Suppressor macrophage treated with lipopolysaccharide for 1 hour (primary cell): ENCODE results near the gene UNC5C.

Experiments used
- DNase-seq, 3 donors: peaks; one replicate each; pipeline ENCODE4 v3.0.0-alpha.2; 2020 to 2022

Gene UNC5C

GRCh38 chr4:95256108-95256835 is 292.5 kb downstream of the UNC5C start:
- DNase-seq = peak in 2 of 3 donors; percentile 2 to 26

DNA sequence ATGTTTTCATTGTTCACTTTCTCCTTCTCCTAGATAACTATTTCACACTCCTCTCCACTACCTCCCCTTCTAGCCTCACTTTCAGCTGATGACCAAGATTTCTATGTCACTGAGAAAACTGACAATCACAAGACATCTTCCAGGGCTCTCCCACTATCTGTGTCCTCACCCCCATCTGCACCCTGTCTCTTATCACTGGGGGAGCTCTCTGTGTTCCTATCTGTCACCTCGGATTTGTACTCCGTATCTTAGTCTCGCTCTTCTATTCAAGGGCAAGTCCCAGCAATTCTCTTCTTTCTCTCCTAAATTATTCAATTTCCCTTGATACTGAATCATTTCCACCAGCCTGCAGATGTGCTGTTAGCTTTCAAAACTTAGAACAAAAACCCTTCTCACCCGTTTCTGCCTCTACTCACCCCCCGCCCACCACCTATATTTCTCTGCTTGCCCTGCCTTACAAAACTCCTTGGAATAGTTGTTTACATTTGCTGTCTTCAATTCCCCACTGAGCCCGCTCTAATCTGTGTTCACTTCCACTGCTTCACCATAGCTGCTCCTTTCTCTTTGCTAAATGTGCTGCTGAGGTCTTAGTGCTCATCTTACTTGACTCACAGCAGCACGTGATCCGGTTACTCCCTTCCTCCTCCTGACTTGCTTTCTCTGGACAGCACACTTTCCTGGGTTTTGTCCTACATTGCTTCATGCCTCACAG is 293.2 kb downstream of the UNC5C start:
- peak in 1 of 3 donors; percentile 9 for DNase-seq

GRCh38 chr4:95251568-95251967 is 297.2 kb downstream of the UNC5C start:
- no peak for DNase-seq

DNA sequence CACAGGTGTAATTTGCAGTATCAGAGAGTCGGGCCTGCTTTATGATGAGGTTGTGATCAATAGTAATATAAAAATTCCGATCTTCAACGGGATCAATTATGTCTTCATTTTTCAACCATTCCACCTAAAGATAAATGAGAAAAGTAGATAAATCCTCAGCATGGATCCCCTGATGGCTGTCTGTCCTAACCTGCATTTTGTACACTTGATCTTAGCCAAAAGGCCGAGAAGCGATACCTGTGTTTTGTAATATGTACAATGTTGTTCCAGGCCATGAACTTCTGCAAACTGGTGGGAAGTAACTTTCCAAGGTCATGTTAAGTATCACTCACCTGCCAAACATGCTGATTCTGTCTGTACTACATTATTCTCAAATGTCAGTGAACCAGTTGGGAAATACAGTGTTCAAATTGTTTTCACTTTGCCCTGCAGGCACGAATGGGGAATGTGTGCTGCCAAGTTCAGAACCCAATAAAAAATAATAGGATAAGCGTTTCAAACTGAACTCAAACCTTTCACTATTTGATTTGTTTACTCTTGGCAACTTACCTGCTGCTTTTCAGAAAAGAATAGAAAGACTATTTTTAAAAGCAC is 298.1 kb downstream of the UNC5C start:
- no peak for DNase-seq

- no peak for DNase-seq
Observed at GRCh38 chr4:95249426-95250021, 299.2 kb downstream of the UNC5C start.

GRCh38 chr4:95248720-95249425 is 299.9 kb downstream of the UNC5C start:
- peak; percentile 38 to 52 (median 43) for DNase-seq

DNA sequence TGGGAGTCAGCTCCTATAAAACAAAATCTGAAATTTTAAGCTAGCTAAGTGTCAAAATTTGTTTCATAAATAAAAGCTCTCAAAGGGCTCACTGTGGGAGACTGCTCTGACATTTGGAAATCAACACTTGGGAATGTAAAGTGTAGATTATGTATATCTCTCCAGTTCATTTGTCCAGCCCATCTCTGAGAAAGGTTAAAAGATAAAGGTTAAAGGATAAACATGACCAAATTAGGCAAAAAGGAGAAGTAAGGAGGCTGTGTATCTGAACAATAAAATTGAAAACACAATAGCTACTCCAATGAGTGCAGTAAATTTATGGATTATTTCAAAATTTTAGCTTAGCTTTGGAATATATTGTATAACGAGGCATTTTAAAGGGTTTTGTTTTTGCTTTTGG is 304.9 kb downstream of the UNC5C start:
- DNase-seq = no peak

DNA sequence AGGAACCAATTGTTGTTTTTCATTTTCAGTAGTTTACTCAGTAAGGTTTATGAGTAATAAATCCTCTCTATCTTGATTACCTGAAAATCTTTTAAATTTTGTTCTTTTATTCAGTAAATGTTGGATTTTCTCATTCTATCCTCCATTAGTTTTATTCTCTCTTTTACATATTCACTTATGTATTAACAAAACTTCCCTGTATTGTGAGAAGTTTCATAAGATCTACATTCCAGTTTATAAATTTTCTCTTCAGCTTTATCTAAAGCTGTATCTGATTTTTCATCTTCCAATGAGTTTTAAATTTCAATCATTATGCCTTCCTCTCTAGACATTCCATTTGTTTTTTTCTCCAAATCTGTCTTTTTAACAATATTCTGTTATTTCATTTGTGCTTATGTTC is 310.2 kb downstream of the UNC5C start:
- no peak for DNase-seq

DNA sequence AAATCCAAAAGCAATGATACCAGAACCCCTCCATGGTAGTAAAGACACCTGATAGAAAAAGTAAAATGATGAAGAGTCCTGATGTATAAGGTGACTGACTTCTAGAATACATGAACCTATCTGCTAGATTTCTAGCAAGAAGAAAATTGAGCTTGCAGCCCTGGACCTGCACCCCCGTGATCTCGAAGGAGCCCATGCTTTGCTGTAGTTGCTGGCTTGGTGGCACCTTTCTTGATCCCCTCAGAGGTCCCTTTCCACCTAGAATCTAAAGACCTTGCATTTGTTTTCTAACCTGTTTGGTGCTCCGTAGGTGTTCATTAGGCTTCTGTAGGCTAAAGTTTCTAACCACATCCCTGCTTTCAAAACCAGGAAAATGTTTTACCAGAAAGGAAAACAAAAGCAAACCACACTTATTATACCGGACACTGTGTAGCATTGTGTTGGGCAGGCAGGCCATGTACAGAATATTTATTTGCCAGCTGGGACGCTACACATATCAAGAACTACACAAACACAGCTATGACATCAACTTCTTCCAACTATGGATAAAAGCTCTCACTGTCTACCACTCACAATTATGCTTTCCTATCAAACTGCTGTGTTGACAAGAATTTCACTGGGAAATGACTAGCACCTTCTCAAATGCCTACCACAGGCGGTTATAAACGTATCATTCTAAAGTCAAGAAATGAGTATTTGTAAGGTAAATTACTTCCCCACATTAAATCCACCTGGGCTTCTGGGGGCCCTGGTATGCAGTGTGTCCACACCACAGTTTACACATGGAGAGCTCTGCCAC is 316.2 kb downstream of the UNC5C start:
- DNase-seq = no peak

DNA sequence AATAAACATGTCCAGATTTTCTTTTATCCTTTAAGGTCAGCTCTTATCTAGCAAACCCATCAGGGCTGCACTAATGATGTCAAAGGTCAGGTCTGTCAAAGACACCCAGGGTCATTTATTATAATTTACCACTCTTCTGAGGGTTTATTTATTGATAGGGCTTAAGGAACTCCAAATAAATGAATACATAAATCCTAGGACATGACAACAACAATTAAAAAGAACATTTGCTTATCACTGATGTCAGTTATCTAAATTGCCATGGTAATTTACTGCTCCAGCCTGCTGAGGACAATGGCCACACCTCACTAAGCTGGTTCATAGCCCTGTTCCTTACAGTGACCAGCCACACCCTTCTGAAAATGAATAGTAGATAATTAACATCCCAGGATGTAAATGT is 317.1 kb downstream of the UNC5C start:
- DNase-seq = no peak

DNA sequence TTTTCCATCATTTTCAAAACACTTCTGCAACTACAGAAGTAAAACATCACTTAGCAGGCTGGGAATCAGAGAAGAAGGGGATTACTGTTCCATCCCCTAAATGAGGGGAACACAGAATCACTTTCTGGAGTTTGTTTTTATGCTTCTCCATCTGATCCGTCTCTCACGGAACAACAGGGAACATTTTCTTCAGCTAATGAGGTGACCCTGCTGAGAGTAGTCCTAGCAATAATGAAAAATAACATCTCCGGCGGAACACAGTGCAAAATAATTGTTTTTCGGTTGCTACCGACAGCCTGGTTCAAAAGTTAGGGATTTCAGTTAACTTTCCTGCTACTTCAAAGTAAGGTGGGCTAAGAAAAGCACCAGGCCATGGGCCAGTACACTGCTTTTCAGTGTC is 322.9 kb downstream of the UNC5C start:
- no peak for DNase-seq

- DNase-seq = no peak
Observed at GRCh38 chr4:95224402-95224801, 324.4 kb downstream of the UNC5C start.

DNA sequence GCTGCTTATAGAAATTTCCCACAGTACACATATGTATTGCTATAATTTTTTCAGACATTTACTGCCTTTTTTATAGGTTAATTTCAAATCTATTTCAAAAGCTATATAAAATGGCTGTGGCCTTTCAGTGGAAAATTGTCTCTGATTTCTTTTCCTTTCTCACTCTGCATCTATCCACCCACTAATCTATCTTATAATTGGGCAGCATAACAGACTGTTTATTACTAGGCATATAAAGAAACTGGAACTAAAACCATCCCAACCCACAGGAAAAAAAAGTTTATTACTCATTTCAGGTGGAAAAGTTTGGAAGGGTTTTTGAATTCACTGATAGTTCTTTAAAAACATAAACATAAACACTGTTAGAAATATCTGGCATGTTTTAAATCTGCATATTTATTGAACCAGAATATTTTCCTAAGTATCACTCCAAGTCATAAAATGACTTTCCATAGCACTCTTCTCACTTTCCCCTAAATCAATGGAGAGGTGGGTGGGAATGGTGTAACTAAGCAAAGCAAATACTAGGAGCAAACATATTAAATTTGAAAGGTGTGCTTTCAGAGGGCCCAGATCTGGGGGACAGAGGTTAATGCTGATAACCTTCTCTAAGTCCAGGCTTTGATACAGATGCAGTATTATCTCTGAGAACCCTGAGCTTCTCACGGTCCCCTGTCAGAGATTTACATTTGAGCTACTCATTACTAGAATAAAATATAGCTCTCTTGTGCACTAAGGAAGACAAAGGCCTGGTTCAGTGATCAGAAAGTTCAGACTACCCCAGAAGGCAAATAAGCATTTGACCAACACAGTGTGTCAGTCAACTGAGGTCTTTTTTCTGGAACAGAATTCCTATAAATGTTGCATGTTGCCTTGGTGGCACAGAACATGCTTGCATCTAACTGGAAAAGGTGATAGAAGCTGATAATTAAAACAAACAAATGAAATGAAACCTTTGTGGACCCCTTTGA is 328.3 kb downstream of the UNC5C start:
- DNase-seq = no peak

GRCh38 chr4:95219109-95219508 is 329.7 kb downstream of the UNC5C start:
- DNase-seq = no peak

DNA sequence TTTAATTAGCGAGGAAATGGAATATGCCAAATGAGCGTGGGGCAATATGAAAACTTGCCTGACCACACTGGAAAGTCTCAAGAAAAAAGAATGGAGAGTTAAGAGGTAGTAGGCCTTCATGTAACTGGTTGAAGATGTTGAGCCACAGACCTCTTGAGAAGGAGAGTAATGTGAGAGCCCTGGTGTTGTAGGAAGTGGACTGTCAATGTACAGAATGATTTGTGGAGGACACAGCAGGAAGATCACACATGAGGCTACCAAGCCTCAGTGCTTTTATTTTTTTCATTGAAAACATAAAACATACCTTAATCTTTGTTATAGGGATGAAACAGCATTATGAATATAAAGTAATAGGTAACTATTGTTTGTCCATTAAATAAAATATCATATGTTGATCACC is 331.6 kb downstream of the UNC5C start:
- no peak for DNase-seq

- no peak for DNase-seq
Observed at GRCh38 chr4:95216636-95217035, 332.1 kb downstream of the UNC5C start.

DNA sequence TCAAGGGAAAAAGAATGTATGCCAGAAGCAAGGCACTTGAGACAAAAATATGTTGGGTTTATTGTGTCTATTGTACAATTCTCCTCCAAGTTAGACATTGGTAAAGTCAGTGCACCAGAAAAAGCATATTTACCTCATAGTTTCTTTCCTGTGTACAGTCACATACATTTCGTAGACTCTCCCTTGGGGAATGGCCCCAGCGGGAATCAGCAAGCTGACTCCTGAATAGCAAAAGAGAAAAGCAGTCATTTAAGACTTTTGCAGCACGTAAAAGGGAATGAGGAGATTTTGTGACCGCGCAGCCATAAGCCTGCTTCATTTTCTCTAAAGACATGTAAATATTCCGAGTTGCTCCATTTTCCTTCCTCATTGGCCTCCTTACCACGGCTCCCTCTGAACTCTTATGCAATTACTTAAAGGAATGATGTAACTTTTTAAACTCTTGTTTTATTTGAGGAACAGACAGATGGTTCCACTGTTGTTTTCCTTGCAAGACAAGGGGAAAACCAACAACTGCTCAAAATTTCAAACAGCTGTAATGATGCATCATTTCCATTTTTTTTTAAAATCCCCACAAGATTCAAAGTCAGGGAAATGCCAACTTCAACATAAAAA is 332.7 kb downstream of the UNC5C start:
- peak; percentile 80 to 97 (median 95) for DNase-seq

GRCh38 chr4:95215043-95215442 is 333.7 kb downstream of the UNC5C start:
- no peak for DNase-seq

DNA sequence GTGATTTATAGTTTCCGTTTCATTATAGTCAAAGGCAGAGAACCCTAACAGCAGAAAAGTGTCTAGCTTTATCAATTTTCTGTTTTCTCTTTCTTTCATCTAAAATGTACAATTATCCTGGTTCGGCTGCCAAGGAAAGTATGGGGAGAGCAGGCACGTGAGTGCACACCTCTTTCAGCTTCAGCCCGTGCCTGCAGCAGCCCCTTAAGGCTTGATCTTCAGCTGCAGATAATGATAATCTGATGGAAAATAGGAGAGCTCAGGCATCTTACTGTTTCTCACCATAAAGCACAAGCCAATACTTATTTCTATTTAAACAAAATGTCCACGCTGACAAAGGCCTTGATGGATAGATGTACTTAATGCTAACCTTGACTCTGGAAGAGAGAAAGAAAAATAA is 334.4 kb downstream of the UNC5C start:
- DNase-seq = no peak

DNA sequence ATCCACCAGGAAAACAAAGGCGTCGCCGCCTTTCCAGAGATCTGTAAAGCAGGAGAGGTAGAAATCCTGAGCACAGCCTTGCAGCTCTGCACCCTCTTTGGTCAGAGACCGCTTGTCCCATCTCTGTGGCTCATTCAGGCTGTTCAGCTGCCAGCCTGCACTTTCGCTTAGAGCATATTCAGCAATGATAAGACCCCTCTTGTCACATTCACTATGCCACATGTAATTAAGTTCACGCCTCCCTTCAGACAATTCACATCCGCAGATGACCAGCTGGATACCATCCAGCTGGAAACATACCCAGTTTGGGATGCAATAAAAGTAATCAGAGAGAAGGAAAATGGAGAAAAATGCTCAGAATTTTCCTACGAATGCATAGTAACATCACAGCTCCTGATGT is 335.4 kb downstream of the UNC5C start:
- DNase-seq = no peak

GRCh38 chr4:95212692-95213091 is 336.1 kb downstream of the UNC5C start:
- DNase-seq = no peak
